Bronchial epithelial cell (primary cell): ENCODE measurements around the gene CMIP. TPM values are rescaled to one million over a fixed set of nuclear protein-coding genes. Genes with fewer than 3 reads are reported as not detected.

Experiments
- DNase-seq: peaks from one replicate; pipeline ENCODE4 v3.0.0-alpha.2; 2010; ENCODE audit warnings: low read depth
- FAIRE-seq: peaks from 2 replicates; lab custom pipeline; 2011; peaks lifted over from hg19 to GRCh38; lab: Jason Lieb, UNC
- H3K27me3 ChIP-seq: 2 replicates; pipeline ENCODE4 v1.5.1; 2011; ENCODE audit warnings: low read length; ENCODE audit not compliant: control insufficient read depth, insufficient read depth
- H3K36me3 ChIP-seq: 2 replicates; pipeline ENCODE4 v1.5.1; 2011; ENCODE audit warnings: low read length; ENCODE audit not compliant: control insufficient read depth, insufficient read depth
- H3K4me3 ChIP-seq: 2 replicates; pipeline ENCODE4 v1.5.1; 2011; ENCODE audit warnings: mild to moderate bottlenecking, low read depth, low read length, control low read depth
- CTCF ChIP-seq: IDR thresholded peaks from 2 replicates; pipeline ENCODE4 v1.5.1; 2011; ENCODE audit warnings: mild to moderate bottlenecking, moderate library complexity, low read length, control low read depth, inconsistent platforms; ENCODE audit not compliant: insufficient read depth, severe bottlenecking
- total RNA-seq: library from RNA; depleted of rRNA; stranded (reverse); fragments of >200 nt; gene quantifications from 2 replicates; pipeline ENCODE4 v1.2.1, GENCODE V29; 2014

Gene CMIP
- total RNA-seq, 1 donor from 2014 or later, result 21.1 TPM

GRCh38 chr16:81694494-81695280 lies 250.1 kb downstream of the CMIP start:
- no peaks in the 10 kb centered on the region for H3K27me3 ChIP-seq
- DNase-seq (no peak), FAIRE-seq (no peak)
- no peak overlapping the region for H3K4me3 ChIP-seq
- peaks cover 42% of the 10 kb centered on the region for H3K36me3 ChIP-seq
- no peak for TF ChIP-seq CTCF

DNA sequence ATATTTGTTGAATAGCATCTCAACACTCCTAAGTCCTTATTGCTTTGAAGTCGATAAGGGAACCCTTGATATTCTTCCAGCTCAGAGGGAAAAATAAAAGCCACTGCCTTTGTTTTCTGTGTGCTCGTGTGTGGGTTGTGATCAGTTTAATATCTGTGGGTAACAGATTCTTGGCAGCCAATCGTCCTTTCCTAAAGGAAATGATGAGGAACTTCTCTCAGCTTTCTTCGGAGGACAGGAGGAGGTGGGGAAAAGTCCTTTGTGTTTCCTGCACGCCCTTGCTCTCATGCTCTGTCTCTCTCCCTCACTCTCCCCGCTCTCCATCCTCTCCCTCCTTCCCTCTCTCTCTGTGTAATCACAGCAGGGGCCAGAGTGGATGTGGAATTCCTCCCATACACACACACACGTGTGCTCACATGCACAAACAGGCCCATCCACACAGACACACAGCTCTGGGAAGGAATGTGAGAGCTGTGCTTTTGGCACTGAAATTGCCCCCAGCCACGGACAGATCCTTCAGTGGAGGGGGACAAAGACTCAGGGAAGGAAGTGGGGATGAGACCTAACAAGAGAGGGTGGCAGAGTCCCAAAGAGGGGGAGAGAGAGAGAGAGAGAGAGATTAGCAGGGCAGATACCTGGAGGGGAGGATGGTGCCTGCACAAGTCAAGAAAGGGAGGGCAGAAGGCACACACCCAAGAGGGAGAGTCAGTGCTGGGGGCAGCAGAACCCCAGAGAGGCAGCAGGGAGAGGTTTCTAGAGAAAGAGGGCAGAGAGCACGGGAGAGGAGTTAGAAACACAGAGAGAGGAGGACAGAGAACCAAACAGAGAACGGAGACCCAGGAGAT lies 250.9 kb downstream of the CMIP start:
- DNase-seq, result peak; percentile 68
- H3K36me3 ChIP-seq, result peaks cover 43% of the 10 kb centered on the region
- TF ChIP-seq CTCF, result no peak
- FAIRE-seq, result no peak
- no peaks in the 10 kb centered on the region for H3K27me3 ChIP-seq
- no peak overlapping the region for H3K4me3 ChIP-seq

DNA sequence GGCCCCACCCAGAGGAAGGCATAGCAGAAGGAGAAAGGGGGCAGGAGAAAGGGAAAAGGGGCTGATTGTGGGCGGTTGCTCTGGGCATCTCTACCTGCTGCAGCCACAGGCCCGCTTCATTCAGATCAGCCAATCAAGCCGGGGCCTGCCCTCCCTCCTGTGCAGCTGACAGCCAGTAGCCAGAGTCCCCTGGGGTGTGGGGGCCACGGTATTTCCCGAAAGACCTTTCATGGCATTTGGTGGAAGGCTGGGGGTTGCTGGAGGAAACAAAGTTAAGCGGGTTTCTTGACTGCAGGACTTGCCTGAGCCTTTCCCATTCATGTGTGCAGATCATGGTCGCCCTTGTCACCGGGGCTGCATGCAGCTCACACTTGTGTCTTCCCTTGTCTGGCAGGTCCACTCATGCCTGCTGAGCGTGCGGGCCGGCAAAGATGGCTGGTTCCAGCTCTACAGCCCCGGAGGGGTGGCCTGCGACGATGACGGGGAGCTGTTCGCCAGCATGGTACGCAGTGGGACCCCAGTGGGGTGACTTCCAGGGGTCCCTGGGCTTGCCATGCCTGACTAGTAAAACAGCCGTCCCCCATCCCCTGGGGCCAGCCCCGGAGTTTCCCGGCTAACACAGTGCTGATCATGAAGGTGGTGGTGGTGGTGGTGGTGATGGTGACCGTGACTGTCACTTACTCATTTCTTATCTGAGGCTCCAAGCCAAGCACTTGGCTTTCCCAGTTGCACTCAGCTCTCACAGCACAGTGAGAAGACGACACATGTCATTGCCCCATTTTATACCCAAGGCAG lies 251.8 kb downstream of the CMIP start:
- H3K36me3 ChIP-seq, result peaks cover 42% of the 10 kb centered on the region
- no peak for TF ChIP-seq CTCF
- DNase-seq, result no peak
- no peaks in the 10 kb centered on the region for H3K27me3 ChIP-seq
- FAIRE-seq, result no peak
- H3K4me3 ChIP-seq, result no peak overlapping the region

GRCh38 chr16:81696961-81697615 lies 252.5 kb downstream of the CMIP start:
- H3K27me3 ChIP-seq, result no peaks in the 10 kb centered on the region
- no peak overlapping the region for H3K4me3 ChIP-seq
- peaks cover 36% of the 10 kb centered on the region for H3K36me3 ChIP-seq
- no peak for FAIRE-seq
- peak; percentile 32 for DNase-seq
- peak; percentile 73 for TF ChIP-seq CTCF

DNA sequence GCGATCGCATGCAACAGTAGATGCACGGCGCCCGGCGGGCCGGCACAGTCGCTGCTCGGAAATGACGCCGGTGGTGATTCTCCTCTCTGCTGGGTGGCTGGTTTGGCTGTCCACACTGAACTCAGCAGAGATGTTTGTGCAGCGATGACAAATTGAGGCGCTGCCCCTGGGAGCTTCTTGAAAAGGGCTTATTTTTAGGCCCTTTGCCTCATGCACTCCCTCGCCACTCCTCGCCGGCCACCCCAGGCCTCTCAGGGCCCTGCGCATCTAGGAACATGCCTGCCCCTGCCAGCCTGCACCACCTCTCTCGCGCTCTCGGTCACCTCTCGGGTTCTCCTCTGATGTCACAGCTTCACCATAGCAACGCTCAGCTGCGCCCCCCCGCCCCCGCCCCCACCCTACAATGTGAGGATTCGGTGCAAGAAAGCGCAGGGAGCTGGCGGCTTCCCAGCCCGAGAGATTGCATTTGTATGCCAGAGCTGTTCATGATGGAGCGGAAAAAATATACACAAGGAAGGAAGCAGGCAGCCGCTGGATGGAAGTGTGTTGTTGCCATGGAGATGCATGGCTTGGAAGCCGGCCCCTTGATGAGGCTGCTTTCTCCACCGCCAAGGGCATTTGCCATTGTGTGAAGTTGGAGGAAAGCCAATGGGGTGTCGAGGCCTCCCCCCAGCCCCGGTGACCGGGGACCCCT lies 253.2 kb downstream of the CMIP start:
- DNase-seq (no peak), FAIRE-seq (no peak)
- Histone ChIP-seq H3K4me3 (no peak overlapping the region), H3K27me3 (no peaks in the 10 kb centered on the region), H3K36me3 (peaks cover 30% of the 10 kb centered on the region)
- no peak for TF ChIP-seq CTCF
